GM19035 (cell line): ENCODE measurements around the gene RBM8A.

ENCODE experiments used
- ATAC-seq: cut with Tn5 transposase; IDR thresholded peaks from one replicate; pipeline ENCODE4 v1.9.1; 2021; ENCODE audit not compliant: unreplicated experiment

The RBM8A gene

DNA sequence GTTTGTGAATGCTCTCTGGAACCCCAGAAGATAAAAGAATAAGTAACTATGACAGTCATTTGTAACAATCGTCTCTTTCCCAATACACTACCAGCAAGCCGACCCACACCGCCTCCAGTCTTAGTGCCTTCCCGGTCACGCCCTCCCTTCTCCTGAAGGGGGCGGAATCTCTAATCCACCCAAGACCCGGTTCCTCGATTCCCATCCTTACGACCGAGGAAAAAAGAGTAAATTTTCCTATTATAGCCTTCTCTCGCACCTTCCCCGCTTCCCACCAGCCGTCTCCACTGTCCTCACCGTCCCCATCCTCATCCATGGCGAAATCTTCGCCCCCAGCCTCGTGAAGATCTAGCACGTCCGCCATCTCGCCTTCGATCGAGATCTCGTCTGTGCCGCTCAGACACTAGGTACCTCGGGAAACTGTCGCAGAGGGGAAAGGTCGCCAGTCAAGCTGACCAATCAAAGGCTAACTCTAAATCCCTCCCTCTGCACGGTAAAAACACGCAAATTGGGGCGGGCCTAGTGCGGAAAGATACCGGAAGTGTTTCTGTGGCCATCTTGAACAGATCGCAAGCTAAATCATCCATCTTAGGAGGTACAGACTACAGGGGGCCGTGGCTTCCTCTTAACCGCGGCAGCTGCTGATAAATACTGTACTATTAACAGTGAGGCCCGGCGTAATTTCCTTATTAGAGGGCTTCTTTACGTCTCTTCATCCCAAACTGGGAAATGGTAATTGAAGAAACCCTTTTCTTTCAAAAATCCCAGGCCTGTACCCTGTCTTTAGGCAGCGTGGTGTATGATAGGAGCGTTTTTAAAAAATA, at the start of gene RBM8A:
RBM8A (minus strand) TSS at position 422 of the 824 bp plus-strand sequence; CDS start at position 364, 58 bp downstream.
- ATAC-seq: peak; percentile 86

DNA sequence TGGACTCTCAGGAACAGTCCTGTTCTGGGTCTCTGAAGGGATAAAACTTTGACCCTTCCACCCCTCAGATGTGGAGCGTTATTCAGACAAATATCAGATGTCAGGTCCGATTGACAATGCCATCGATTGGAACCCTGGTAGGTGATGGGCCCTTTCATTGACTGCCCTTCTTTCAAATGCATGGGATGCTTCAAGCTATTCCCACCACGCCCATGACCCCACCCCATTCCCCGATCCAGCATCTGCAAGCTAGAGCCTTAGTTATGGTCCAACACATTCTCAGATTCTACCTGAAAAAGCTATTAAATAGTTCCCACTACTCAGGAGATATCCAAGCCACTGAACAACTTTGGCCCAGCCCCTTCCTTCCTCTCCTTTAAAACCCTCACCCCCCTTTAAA, 49.7 kb upstream of the RBM8A start:
- no peak for ATAC-seq

DNA sequence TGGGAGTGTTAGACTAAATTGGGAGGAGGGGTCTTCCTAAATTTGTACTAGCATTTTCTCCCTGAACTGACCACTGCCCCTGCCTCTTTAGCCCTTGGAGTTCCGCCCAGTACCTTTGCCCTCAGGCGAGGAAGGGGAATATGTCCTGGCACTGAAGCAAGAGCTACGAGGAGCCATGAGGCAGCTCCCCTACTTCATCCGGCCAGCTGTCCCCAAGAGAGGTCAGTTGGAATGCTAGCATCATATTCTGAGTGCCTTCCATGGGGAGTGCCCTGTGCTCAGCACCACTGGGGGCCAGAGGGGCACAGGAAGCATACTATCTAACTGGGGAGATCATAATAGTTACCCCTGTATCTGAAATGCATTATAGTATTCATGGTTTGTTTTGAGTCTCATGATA, 47.9 kb upstream of the RBM8A start:
- no peak for ATAC-seq

- no peak for ATAC-seq
Observed at GRCh38 chr1:145974721-145975120, 47.4 kb upstream of the RBM8A start.

GRCh38 chr1:145972580-145972979, 45.3 kb upstream of the RBM8A start:
- no peak for ATAC-seq

GRCh38 chr1:145967288-145967687, 40.0 kb upstream of the RBM8A start:
- ATAC-seq: no peak

- ATAC-seq: no peak
Observed at GRCh38 chr1:145965119-145965744, 37.9 kb upstream of the RBM8A start.

DNA sequence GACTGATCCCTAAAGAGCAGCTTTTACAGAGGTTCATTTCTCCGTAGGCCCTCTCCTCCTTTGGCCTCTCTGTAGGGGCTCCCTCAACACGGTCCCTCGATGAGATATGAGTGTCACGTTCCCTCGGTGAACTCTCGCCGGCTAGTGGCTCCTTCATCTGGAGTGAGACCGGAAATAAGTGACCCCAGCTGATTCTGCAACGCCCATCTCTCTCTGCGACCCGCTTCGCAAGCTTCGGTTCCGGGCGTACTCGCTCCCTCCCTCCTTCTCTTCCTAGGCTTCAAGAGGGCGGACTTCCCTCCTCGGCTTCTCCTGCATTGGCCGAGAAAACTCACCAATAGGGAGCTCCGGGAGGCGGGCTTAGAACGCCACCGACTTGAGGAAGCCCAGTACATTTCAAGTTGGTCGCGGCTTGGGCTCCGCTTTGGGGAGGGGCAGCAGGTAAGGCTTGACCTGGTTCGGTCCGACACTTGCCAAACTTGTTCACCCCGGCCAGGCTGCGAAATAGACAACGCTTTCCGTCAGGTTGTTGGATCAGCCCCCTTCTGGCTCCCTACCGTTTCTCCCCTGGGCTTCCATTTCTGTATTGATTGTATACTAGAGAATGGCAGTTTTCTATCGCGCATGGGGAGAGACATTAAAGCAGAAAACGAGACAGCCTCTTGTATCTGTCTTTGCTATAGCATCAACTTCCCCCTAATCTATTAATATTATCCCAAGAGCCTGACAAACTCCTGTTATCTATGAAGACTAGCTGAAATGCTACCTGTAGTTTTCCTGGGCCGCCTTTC, 37.2 kb upstream of the RBM8A start, which contains the start of the genes ANKRD34A and POLR3GL:
ANKRD34A (minus strand) TSS at position 248 of the 791 bp plus-strand sequence. CDS start 2,816 bp downstream, outside the sequence.
POLR3GL (plus strand) TSS at position 363 of the 791 bp plus-strand sequence. CDS start 10,176 bp downstream, outside the sequence.
- peak; percentile 93 for ATAC-seq

GRCh38 chr1:145963265-145964019, 36.2 kb upstream of the RBM8A start:
- no peak for ATAC-seq

DNA sequence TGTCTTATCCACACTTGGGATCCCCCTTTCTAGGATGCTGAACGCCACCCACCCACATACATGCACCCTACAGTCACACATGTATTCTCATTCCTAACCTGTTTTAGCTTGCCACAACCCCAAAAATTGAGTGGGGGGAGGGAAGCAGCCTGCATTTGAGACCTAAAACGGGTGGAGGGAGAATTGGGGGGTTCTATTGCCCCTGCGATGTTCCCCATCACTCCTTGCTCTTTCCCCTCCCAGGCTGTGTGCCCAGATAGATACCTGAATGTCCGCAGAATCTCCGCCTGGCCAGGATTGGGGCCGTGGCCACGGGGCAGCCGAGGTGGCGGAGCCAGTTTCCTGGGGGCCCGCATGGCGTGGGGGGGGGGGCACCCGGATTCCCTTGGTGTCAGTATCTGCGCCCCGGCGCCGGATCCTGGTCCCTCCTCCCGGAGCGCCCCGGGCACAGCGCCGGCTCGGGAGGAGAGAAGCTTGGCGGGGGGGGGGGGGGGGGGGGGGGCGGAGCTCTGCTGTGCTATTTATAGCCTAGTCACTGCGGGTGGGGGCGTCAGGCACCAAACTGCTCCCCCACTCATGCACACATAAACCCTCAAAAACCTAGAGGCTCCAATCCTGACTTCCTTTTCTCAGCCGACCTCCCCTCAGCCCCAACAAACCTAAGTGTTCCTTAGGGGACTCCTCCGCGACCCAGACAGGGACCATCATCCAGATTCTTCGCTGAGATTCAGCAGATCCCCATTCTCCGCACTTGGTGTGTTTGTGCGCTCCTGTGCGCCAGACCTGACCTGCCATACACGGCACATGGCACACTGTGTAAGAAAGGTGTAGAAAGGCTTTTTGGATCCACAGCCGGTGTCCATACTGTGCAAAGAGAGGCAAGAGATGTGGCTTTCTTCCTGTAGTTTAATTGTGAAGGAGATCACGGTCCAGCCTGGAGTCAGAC, 35.1 kb upstream of the RBM8A start:
- no peak for ATAC-seq

GRCh38 chr1:145961425-145962156, 34.3 kb upstream of the RBM8A start:
- no peak for ATAC-seq

DNA sequence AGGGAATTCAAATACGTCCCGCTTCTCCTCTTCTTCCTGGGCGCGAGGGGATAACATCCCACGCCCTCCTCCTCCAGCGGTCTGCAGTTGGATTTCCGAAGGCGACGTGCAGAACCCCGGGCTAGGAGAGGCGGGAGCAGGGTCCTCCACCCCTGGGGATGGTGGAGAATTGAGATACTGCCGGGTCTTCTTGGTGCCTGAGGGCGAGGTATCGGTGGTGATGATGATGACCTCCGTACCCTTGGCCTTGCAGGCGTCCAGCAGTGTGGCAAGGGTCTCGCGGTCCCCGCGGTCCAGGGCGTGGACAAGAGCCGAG, 33.8 kb upstream of the RBM8A start:
- no peak for ATAC-seq

GRCh38 chr1:145960468-145961108, 33.3 kb upstream of the RBM8A start:
- ATAC-seq: no peak

DNA sequence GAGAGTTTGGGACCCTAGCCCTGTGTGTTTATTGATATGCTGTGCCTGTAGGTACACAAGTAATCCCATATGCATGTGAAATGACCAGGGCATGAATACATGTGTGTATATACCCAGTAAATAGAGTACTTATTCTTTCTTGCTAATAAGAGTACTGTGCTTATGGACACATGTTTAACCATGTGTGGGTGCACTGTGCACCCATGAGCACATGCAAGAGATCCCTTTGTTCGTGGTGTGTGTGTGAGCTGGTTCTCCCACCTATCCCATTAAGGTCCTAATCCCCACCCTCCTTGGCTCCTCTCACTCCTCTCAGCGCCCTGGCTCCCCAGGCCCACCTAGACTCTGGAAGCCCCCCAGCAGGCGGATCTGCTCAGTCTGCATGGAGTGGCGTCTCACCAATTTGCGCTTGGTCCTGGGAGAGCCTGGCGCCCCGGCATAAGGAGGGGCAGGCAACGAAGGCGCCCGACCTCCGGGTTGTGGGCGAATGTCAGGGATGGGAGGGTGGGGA, 32.7 kb upstream of the RBM8A start:
- ATAC-seq: no peak

GRCh38 chr1:145959333-145959732, 32.0 kb upstream of the RBM8A start:
- no peak for ATAC-seq

GRCh38 chr1:145958734-145959133, 31.4 kb upstream of the RBM8A start:
- ATAC-seq: no peak

DNA sequence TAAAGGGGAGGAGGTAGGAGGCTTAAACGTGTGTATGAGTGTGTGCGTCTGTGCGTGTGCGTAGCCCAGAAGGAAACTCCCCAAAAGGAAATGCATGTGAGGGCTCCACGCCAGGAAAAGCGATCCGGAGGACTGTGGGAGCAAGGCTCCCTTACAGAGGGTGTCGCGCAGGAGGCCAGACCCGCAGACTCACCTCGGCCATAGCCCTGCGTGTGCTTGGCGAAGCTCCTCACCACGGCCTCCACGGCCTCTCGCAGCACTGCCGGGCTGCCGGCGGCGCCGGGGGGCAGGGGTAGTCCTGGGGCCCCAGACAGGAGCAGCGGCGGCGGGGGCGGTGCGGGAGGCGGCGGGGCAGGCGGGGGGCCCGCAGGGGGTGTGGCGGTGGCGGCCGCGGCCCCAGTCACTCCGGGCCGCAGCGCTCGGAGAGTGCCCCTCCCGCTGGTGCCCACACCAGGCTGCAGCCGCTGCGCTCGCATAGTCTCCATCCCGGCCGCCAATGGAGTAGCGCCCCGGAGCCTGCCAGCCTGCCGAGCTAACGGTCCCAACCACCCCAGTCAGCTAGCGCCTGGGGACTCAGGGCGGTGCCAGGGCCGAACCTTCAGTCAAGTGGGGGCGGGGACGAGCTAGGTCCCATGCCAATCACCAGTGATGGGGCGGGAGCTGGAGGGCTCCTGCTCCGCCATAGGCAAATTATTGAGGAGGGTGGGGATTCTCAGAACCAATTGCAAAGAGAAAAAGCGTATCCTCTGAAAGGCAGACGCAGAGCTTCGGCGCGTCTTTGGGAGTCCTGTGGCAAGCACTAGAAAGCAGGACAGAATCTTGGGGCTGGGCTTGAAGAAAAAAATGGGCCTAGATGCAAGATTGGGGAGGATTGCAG, 30.4 kb upstream of the RBM8A start, which contains the start of gene LIX1L:
LIX1L (minus strand) TSS at position 575 of the 877 bp plus-strand sequence; CDS start at position 485, 90 bp downstream.
- peak; percentile 89 for ATAC-seq
